SK-N-MC (cell line): ENCODE measurements around the gene PTPRG.

Experiments used
- DNase-seq: peaks from one replicate; pipeline ENCODE4 v3.0.0-alpha.2; 2011; ENCODE audit warnings: low read depth, low spot score
- H3K27ac ChIP-seq: fragments of 200-600 bp; sonication (generic); 2 replicates; pipeline ENCODE4 v1.5.1; 2016; ENCODE audit warnings: mixed run types
- H3K36me3 ChIP-seq: fragments of 200-600 bp; sonication (generic); 2 replicates; pipeline ENCODE4 v1.6.1; 2017; ENCODE audit warnings: antibody characterized with exemption, low read length, mixed read lengths; ENCODE audit not compliant: insufficient read depth
- H3K4me3 ChIP-seq: fragments of 200-600 bp; sonication (generic); 2 replicates; pipeline ENCODE4 v1.5.1; 2016
- H3K9ac ChIP-seq: fragments of 200-600 bp; sonication (generic); 2 replicates; pipeline ENCODE4 v1.8.0; 2017; ENCODE audit warnings: mixed run types, mixed read lengths; ENCODE audit not compliant: insufficient read length
- H3K9me3 ChIP-seq: fragments of 200-600 bp; sonication (generic); 2 replicates; pipeline ENCODE4 v1.6.1; 2017; ENCODE audit warnings: low read depth, mild to moderate bottlenecking, antibody characterized with exemption, low read length, moderate library complexity, mixed read lengths
- EZH2 ChIP-seq: fragments of 200-600 bp; sonication (generic); IDR thresholded peaks from one replicate; pipeline ENCODE4 v1.6.1; 2017; ENCODE audit warnings: antibody characterized with exemption
- FOXP2 ChIP-seq: optimal IDR thresholded peaks from 2 replicates; pipeline ENCODE3; 2011; ENCODE audit warnings: mild to moderate bottlenecking, moderate library complexity; ENCODE audit not compliant: insufficient read depth; ENCODE audit errors: extremely low read length, control extremely low read depth
- POLR2AphosphoS5 ChIP-seq: IDR thresholded peaks from 2 replicates; pipeline ENCODE4 v1.6.1; 2012; ENCODE audit warnings: mild to moderate bottlenecking, low read depth, low read length, borderline replicate concordance

PTPRG gene

GRCh38 chr3:62276658-62277180 is 715.3 kb downstream of the PTPRG start:
- no peak overlapping the region for H3K9ac ChIP-seq
- TF ChIP-seq POLR2AphosphoS5 (no peak), EZH2 (no peak), FOXP2 (no peak)
- H3K27ac ChIP-seq, result no peak overlapping the region
- no peaks in the 10 kb centered on the region for H3K36me3 ChIP-seq
- DNase-seq, result no peak
- H3K9me3 ChIP-seq, result no peaks in the 10 kb centered on the region
- no peak overlapping the region for H3K4me3 ChIP-seq

GRCh38 chr3:62277450-62277849 is 716.1 kb downstream of the PTPRG start:
- H3K36me3 ChIP-seq, result no peaks in the 10 kb centered on the region
- no peak for TF ChIP-seq POLR2AphosphoS5
- no peak for TF ChIP-seq FOXP2
- no peak for TF ChIP-seq EZH2
- no peak overlapping the region for H3K4me3 ChIP-seq
- no peaks in the 10 kb centered on the region for H3K9me3 ChIP-seq
- H3K27ac ChIP-seq, result no peak overlapping the region; the same call in 1 of the 2 replicates
- H3K9ac ChIP-seq, result no peak overlapping the region
- peak; percentile 16 for DNase-seq

- H3K36me3 ChIP-seq, result no peaks in the 10 kb centered on the region
- no peak for DNase-seq
- no peak overlapping the region for H3K27ac ChIP-seq
- H3K9ac ChIP-seq, result no peak overlapping the region
- no peak for TF ChIP-seq FOXP2
- no peak for TF ChIP-seq EZH2
- TF ChIP-seq POLR2AphosphoS5, result no peak
- no peak overlapping the region for H3K4me3 ChIP-seq
- H3K9me3 ChIP-seq, result no peaks in the 10 kb centered on the region
These were observed 716.6 kb downstream of the PTPRG start for GRCh38 chr3:62277986-62278385.

DNA sequence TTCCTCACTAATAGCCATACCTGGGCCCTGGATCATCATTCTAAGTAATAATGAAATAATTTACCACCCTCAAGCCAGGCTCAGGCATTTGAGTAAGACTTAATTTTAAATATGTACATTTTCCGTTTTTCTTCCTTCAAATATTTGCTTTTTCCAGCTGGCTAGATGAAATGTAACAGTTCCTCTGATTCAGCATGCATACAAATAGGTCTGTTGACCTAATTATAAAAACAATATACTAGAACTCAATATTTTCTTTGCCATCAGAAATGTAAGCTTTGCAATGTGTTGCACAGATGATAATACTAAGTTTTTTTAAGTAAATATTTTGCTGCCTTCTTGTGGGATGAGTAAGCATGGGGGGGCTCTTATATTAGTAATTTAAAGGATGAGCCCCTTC is 720.4 kb downstream of the PTPRG start:
- no peak overlapping the region for H3K4me3 ChIP-seq
- H3K9ac ChIP-seq, result no peak overlapping the region
- H3K9me3 ChIP-seq, result no peaks in the 10 kb centered on the region
- no peaks in the 10 kb centered on the region for H3K36me3 ChIP-seq
- no peak overlapping the region for H3K27ac ChIP-seq
- TF ChIP-seq FOXP2, result no peak
- no peak for TF ChIP-seq EZH2
- TF ChIP-seq POLR2AphosphoS5, result no peak
- DNase-seq, result no peak

DNA sequence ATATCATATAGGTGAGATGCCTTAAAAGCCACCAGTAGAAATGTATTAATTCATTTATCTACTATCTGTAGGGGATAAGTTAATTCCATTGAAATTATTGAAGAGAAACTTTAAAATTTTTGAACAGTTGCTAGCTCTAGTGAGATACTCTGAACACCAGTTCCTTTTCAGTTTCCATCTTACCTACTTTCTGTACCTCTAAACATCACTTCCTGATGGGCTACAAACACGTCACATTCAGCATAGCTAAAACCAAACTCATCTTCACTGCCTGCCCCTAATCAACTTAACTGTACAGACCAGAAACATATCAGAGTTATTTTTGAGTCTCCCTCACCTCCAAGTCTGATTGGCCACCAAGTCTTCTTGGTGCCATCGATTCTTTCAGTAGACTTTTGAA is 723.1 kb downstream of the PTPRG start:
- H3K36me3 ChIP-seq, result no peaks in the 10 kb centered on the region
- no peak for DNase-seq
- H3K9ac ChIP-seq, result no peak overlapping the region
- H3K27ac ChIP-seq, result no peak overlapping the region
- no peak overlapping the region for H3K4me3 ChIP-seq
- TF ChIP-seq FOXP2 (no peak), POLR2AphosphoS5 (no peak), EZH2 (no peak)
- no peaks in the 10 kb centered on the region for H3K9me3 ChIP-seq

DNA sequence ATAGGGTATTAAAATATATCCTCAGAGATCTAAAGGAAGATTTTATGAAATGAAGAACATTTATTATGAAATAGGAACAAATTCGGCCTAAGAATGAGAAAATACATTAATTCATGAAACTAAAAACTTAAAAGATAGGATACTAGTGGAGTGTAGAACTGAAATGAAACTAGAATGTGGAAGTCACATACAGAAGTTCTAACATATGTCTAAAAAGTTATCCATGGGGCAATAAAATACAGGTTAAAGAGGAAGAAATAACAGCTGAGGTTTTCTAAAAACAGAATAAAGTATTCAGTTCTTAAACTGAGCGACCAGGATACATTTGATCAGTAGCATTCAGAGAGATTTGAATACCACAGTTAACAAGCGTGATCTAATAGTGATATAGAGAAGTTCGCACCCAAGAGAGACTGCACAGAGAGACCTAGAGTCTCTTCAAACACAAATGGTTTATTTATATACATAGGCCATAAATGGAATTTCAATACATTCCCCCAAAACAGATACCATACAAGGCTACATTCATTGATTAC is 726.1 kb downstream of the PTPRG start:
- TF ChIP-seq EZH2 (no peak), FOXP2 (no peak), POLR2AphosphoS5 (no peak)
- H3K4me3 ChIP-seq, result no peak overlapping the region
- H3K9me3 ChIP-seq, result no peaks in the 10 kb centered on the region
- H3K9ac ChIP-seq, result no peak overlapping the region
- no peak for DNase-seq
- H3K36me3 ChIP-seq, result no peaks in the 10 kb centered on the region
- no peak overlapping the region for H3K27ac ChIP-seq

DNA sequence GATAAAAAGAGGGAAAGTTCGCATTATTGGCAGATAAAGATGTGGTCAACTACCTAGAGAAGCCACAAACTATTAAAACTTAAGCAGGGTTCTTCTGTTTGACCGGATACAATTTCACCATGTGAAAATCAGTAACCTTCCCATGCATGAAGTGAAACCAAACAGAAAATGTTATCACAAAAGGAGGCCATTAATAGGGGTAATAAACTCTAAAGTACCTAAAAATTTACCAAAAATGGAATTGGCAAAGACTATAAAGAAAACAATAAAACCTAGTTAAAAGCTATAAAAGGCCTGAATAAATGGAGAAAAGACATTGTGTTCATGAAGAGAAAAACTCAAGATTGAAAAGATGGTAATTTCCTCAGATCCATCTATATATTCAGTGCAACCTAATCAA is 728.6 kb downstream of the PTPRG start:
- no peak for DNase-seq
- Histone ChIP-seq H3K27ac (no peak overlapping the region), H3K4me3 (no peak overlapping the region), H3K9me3 (no peaks in the 10 kb centered on the region), H3K36me3 (no peaks in the 10 kb centered on the region), H3K9ac (no peak overlapping the region)
- TF ChIP-seq POLR2AphosphoS5 (no peak), EZH2 (no peak), FOXP2 (no peak)

- no peak overlapping the region for H3K4me3 ChIP-seq
- no peak overlapping the region for H3K27ac ChIP-seq
- H3K36me3 ChIP-seq, result no peaks in the 10 kb centered on the region
- no peak for DNase-seq
- H3K9me3 ChIP-seq, result no peaks in the 10 kb centered on the region
- no peak overlapping the region for H3K9ac ChIP-seq
- TF ChIP-seq EZH2, result no peak
- TF ChIP-seq FOXP2, result no peak
- TF ChIP-seq POLR2AphosphoS5, result no peak
These were observed 731.8 kb downstream of the PTPRG start for GRCh38 chr3:62293051-62293780.

DNA sequence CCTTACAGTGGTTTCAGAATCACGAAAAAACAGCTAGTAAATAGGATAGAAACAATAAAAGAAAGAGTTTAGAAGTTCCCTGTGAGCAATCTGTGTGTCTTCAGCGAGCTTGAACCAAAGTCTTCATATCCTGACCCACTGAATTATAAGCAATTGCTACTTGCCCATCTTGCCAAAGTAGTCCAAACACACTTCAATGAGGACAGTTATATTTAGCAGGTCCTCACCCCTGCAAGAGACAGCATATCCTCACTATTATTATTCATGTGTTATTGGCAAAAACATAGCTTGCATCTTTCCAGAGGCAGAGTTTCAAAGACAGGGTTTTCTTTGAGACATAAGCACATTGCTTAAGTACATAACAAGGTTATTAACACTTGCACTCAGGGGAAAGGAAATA is 734.2 kb downstream of the PTPRG start:
- Histone ChIP-seq H3K9ac (no peak overlapping the region), H3K4me3 (no peak overlapping the region), H3K27ac (no peak overlapping the region), H3K36me3 (no peaks in the 10 kb centered on the region), H3K9me3 (no peaks in the 10 kb centered on the region)
- DNase-seq, result no peak
- TF ChIP-seq EZH2, result no peak
